Astrocyte of the spinal cord (primary cell): Measurements from ENCODE around the gene SLC41A1.
"Not testable (repeated sequence)": the region's sequence is repeated elsewhere in the genome, so short reads cannot be mapped to it uniquely, and the experiment has no call there.

Source experiments
- DNase-seq: peaks from one replicate; pipeline ENCODE4 v3.0.0; 2011; ENCODE audit warnings: low read depth, low spot score
- H3K4me3 ChIP-seq: 2 replicates; pipeline ENCODE4 v1.5.1; 2011; ENCODE audit warnings: low read depth, mild to moderate bottlenecking, low read length, moderate library complexity
- CTCF ChIP-seq: IDR thresholded peaks from 2 replicates; pipeline ENCODE4 v1.5.1; 2012; ENCODE audit warnings: low read depth, mild to moderate bottlenecking, low read length, inconsistent platforms
- in situ Hi-C: cut with HindIII; loops from 2 replicates; pipeline ENCODE4 v1.10.0; 2017; ENCODE audit warnings: low sequenced_read_pairs

Gene SLC41A1

DNA sequence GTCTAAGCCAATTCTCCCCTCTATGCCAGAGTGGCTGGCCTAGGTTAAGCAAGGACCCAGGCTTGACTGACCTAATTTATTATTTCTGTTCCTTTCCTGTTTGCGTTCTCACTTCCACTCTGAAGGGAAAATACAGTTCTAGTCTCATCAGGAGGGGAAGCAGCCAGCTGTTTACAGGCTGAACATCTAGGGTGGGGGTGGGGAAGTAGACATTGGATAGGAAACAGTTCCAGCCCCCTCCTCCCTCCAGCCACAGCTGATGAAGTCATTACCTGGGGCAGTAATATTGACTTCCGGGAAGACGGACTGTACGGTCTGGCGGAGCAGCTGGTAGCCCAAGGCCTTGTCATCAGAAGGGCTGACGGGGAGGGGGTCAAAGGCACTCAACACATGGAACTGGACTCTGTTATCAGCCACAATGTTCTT, 19.3 kb upstream of the SLC41A1 start:
- H3K4me3 ChIP-seq = no peak overlapping the region
- no peak for TF ChIP-seq CTCF
- DNase-seq = no peak
- in situ Hi-C loops = no loop called here

- no peak overlapping the region for H3K4me3 ChIP-seq
- in situ Hi-C loops = no loop called here
- DNase-seq = no peak
- no peak for TF ChIP-seq CTCF
Measured at GRCh38 chr1:205827623-205828022, 14.6 kb upstream of the SLC41A1 start.

DNA sequence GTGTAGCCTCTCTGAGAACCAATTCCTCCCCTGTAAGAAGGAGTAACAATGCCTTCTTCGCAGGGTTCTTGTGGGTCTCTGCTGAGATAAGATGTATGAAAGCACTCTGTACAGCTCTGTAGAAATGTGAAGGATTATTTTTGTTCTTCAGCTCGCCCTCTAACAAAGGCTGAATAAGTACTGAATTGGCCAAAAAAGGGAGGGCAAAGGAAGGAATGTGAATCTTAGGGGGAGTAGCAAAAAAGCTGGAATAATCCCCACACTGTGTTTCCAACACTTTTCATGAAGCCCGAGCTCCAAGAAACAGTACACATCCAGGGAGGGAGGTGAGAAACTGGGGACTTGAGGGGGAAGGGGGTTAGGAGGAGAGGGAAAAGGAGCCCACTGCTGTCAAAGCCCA, 14.0 kb upstream of the SLC41A1 start:
- in situ Hi-C loops = no loop called here
- no peak for TF ChIP-seq CTCF
- no peak for DNase-seq
- no peak overlapping the region for H3K4me3 ChIP-seq

DNA sequence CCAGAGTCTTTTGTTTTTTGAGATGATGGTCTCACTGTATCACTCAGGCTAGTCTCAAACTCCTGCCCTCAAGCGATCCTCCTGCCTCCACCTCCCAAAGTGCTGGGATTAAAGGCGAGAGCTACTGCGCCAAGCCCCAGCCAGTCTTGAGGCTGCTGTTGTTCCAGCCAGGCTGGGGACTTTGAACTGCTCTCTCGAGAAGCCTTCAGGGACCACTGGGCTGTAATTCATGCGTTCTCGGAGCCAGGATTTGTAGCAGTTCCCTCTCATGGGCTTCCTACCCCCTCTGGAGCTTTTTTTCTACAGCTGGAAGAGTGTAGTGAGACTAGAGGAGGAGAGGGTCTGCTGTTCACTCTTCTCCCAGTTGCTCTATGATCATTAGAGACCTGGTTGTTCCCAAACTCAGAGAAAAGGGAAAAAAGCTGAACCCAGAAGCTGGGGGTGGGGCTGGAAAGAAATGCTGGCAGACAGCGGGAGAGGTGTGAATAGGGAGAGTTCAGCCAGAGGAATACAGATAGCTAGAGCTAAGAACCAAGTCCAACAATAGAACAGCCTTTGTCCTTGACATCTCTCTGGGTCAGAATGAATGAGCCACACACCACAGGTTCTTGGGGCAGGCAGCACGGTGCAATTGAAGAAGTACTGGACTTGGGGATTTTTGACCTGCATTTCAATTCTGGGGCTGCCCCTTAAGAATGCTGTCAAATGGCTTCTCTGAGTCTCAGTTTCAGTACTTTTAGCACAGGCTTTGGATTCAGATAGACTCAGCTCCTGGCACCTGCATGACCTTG, 13.2 kb upstream of the SLC41A1 start:
- in situ Hi-C loops = no loop called here
- no peak overlapping the region for H3K4me3 ChIP-seq
- TF ChIP-seq CTCF = no peak
- DNase-seq = no peak

DNA sequence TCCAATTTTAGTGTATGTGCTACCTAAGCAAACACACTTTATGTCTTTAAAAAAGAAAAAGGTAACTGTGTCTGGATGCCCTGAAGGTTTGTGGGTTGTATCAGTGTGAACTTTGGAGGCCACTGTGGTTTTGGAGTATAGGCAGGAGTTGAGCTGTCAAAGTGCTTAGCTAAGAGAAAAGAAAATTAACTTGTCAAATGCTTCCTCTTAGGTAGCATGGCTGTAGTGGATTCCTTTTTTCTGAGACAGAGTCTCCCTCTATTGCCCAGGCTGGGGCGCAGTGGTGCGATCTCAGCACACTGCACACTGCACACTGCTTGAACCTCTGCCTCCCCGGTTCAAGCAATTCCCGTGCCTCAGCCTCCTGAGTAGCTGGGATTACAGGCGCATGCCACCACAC, 11.2 kb upstream of the SLC41A1 start:
- in situ Hi-C loops = no loop called here
- no peak for TF ChIP-seq CTCF
- no peak overlapping the region for H3K4me3 ChIP-seq
- no peak for DNase-seq

- in situ Hi-C loops, H3K4me3 ChIP-seq, DNase-seq: not testable (repeated sequence)
Measured at GRCh38 chr1:205823260-205823659, 10.3 kb upstream of the SLC41A1 start.

DNA sequence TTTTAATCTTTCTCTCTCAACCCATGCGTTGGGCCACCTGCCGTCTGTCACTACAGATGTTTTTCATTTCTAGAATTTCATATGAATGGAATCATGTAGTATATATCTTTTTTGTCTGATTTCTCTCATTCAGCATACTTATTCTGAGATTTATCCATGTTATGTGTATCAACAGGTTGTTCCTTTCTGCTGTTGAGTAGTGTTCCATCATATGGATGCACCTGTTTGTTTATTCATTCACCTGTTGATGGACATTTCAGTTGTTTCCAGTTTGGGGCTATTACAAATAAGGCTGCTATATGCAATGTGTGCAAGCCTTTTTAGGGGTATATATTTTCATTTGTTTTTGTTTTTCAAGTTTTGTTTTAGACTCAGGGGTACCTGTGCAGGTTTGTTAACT, 9.4 kb upstream of the SLC41A1 start:
- TF ChIP-seq CTCF = no peak
- no peak for DNase-seq
- in situ Hi-C loops = no loop called here
- no peak overlapping the region for H3K4me3 ChIP-seq
